Uterus (tissue), 4 donors: ENCODE data around the gene DEFB128. TPM values are rescaled to one million over a fixed set of nuclear protein-coding genes. Genes with fewer than 3 reads are reported as not detected.
"Not testable (repeated sequence)": the region's sequence is repeated elsewhere in the genome, so short reads cannot be mapped to it uniquely, and the experiment has no call there.

Experiments used
- DNase-seq, 2 donors: peaks; one replicate each; pipeline ENCODE4 v3.0.0-alpha.2; 2019 to 2020
- H3K27ac ChIP-seq, 2 donors: fragments of 200-600 bp; sonication (generic); 1 replicate in 1 of 2; 2 replicates in 1 of 2; pipeline ENCODE4 v1.5.1; 2016 to 2018
- H3K27me3 ChIP-seq, 2 donors: fragments of 200-600 bp; sonication (generic); one replicate each; pipeline ENCODE4 v1.5.1; 2018 to 2019; ENCODE audit warnings: control low read depth in 1 of 2
- H3K36me3 ChIP-seq, 2 donors: fragments of 200-600 bp; sonication (generic); one replicate each; pipeline ENCODE4 v1.5.1; 2019; ENCODE audit warnings: control low read depth in 1 of 2
- H3K4me1 ChIP-seq, 2 donors: fragments of 200-600 bp; sonication (generic); one replicate each; pipeline ENCODE4 v1.5.1; 2018 to 2019; ENCODE audit warnings: control low read depth in 1 of 2
- H3K4me3 ChIP-seq, 2 donors: fragments of 200-600 bp; sonication (generic); 1 replicate in 1 of 2; 2 replicates in 1 of 2; pipeline ENCODE4 v1.5.1; 2018 to 2019; ENCODE audit warnings: mild to moderate bottlenecking in 1 of 2
- H3K9me3 ChIP-seq, 2 donors: fragments of 200-600 bp; sonication (generic); one replicate each; pipeline ENCODE4 v1.5.1; 2019; ENCODE audit warnings: control low read depth in 1 of 2
- CTCF ChIP-seq, 4 experiments: fragments of 200-600 bp in 2 of 4; fragments of 450-650 bp in 2 of 4; sonication (generic) in 2 of 4; IDR thresholded peaks; one replicate each; pipeline ENCODE4 v1.5.1; 2016 to 2019; ENCODE audit warnings: antibody characterized with exemption in 4 of 4, mild to moderate bottlenecking in 2 of 4, moderate library complexity in 1 of 4
- POLR2A ChIP-seq, 2 donors: fragments of 450-650 bp; IDR thresholded peaks; one replicate each; pipeline ENCODE4 v1.6.1; 2016; ENCODE audit warnings: antibody characterized with exemption in 2 of 2, mild to moderate bottlenecking in 1 of 2, moderate library complexity in 1 of 2
- intact Hi-C: fragments of 100-400 bp; cut with DNase I; formaldehyde crosslinking; loops from one replicate; pipeline ENCODE4 v1.15.1; 2023; ENCODE audit warnings: low total_unique reads
- total RNA-seq, 4 donors: library from RNA; depleted of rRNA in 3 of 4; stranded (reverse); fragments of >200 nt in 3 of 4; gene quantifications; one replicate each; pipeline versions ENCODE4 v1.1.0 to v1.2.4, GENCODE V29; 2014 to 2023
- donor health status: DM: yes; HTN: yes; CAD: no.

DEFB128 gene
- total RNA-seq, 4 donors from 2014 or later = not detected

DNA sequence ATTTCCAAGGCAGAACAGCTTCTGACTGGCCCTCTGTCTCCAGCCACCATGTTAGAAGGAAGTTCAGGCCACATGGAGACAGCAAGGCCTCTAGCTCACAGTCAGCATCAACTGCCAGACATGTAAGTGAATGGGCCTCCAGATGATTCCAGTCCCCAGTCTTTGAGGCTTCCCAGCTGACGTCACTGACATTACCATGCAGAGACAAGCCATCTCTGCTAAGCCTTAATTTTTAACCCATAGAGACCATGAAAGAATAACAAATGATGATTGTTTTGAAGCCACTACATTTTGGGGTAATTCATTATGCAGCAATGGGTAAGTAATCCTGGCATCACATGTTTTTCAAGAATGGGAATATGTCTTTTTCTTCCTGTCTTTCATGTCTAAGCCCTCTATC lies 26.3 kb upstream of the DEFB128 start:
- H3K36me3 ChIP-seq = no peaks in the 10 kb centered on the region
- H3K4me3 ChIP-seq = no peak overlapping the region
- intact Hi-C loops = no loop called here
- no peaks in the 10 kb centered on the region for H3K9me3 ChIP-seq
- H3K27ac ChIP-seq = no peak overlapping the region
- no peaks in the 10 kb centered on the region for H3K4me1 ChIP-seq
- no peak for DNase-seq
- TF ChIP-seq CTCF (IDR thresholded peaks at IDR 0.05) = no peak
- no peak for TF ChIP-seq POLR2A (IDR thresholded peaks at IDR 0.05)
- no peaks in the 10 kb centered on the region for H3K27me3 ChIP-seq

GRCh38 chr20:214383-214782 lies 24.9 kb upstream of the DEFB128 start:
- Histone ChIP-seq H3K36me3 (no peaks in the 10 kb centered on the region), H3K4me3 (no peak overlapping the region), H3K4me1 (no peaks in the 10 kb centered on the region), H3K27me3 (no peaks in the 10 kb centered on the region), H3K9me3 (no peaks in the 10 kb centered on the region), H3K27ac (no peak overlapping the region)
- intact Hi-C loops = no loop called here
- TF ChIP-seq CTCF (IDR thresholded peaks at IDR 0.05) = no peak
- TF ChIP-seq POLR2A (IDR thresholded peaks at IDR 0.05) = no peak
- DNase-seq = no peak

GRCh38 chr20:210809-211502 lies 21.4 kb upstream of the DEFB128 start:
- intact Hi-C loops = no loop called here
- DNase-seq = no peak

DNA sequence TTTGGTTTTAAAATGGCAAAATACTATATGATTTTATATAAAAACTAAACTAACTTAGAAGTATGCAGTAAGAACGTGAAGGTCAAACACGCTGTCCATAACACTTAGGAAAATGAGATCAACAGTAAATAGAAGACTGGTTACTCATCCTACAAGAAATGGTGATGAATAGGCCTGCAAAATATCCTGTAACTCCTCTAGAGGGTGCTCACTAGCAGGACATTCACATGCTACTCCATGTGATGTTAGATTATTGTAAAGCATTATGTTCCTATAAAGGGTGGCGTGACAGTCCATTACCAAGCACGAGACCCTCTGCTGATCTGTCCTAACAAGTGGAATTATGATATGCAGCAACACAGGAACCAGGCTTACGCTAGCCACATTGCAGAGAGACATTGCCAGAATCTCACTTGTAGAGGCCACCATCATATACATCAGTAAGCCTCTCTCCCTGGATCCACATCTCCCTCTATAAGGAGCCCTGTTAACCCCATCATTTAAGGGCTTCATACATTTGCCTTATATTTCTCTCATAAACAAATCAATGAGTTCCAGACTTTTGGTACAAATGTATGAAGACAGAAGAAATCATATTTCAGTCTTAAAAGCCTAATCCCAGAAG lies 19.5 kb upstream of the DEFB128 start:
- intact Hi-C loops = no loop called here
- DNase-seq = no peak
- Histone ChIP-seq H3K9me3 (no peaks in the 10 kb centered on the region), H3K4me3 (no peak overlapping the region), H3K27me3 (no peaks in the 10 kb centered on the region), H3K27ac (no peak overlapping the region), H3K4me1 (no peaks in the 10 kb centered on the region), H3K36me3 (no peaks in the 10 kb centered on the region)
- TF ChIP-seq POLR2A (IDR thresholded peaks at IDR 0.05) (no peak), CTCF (IDR thresholded peaks at IDR 0.05) (peak; percentile 19 to 54 (median 37))

More at GRCh38 chr20:210809-211502, 21.4 kb upstream of the DEFB128 start:
- H3K9me3 ChIP-seq = no peaks in the 10 kb centered on the region
- no peaks in the 10 kb centered on the region for H3K4me1 ChIP-seq
- no peak for TF ChIP-seq CTCF (IDR thresholded peaks at IDR 0.05)
- TF ChIP-seq POLR2A (IDR thresholded peaks at IDR 0.05) = no peak
- H3K4me3 ChIP-seq = no peak overlapping the region
- no peaks in the 10 kb centered on the region for H3K36me3 ChIP-seq
- H3K27ac ChIP-seq = no peak overlapping the region
- no peaks in the 10 kb centered on the region for H3K27me3 ChIP-seq

DNA sequence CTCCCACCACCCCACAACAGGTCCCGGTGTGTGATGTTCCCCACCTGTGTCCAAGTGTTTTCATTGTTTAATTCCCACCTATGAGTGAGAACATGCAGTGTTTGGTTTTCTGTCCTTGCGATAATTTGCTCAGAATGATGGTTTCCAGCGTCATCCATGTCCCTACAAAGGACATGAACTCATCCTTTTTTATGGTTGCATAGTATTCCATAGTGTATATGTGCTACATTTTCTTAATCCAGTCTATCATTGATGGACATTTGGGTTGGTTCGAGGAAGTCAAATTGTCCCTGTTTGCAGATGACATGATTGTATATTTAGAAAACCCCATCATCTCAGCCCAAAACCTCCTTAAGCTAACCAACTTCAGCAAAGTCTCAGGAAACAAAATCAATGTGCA lies 14.1 kb upstream of the DEFB128 start:
- H3K4me1 ChIP-seq, H3K27ac ChIP-seq, H3K27me3 ChIP-seq, intact Hi-C loops, H3K4me3 ChIP-seq, H3K36me3 ChIP-seq, DNase-seq, H3K9me3 ChIP-seq: not testable (repeated sequence)
